ENCODE results near the gene DAZL. TPM values are rescaled to one million over a fixed set of nuclear protein-coding genes. Genes with fewer than 3 reads are reported as not detected.

Gene DAZL
- total RNA-seq, 4 donors from 2014 or later: not detected

- ATAC-seq (ENCODE audit: low FRiP score): no peak
- TF ChIP-seq CTCF (IDR thresholded peaks at IDR 0.05): no peak
- DNase-seq (ENCODE audit: low spot score): no peak
Observed at GRCh38 chr3:16552757-16553156, 52.5 kb downstream of the DAZL start.

- no peak for ATAC-seq (ENCODE audit: low FRiP score)
- TF ChIP-seq CTCF (IDR thresholded peaks at IDR 0.05): no peak
- DNase-seq (ENCODE audit: low spot score): no peak
Observed at GRCh38 chr3:16551342-16551976, 53.8 kb downstream of the DAZL start.

- DNase-seq (ENCODE audit: low spot score): peak; percentile 59
- peak; percentile 88 for ATAC-seq (ENCODE audit: low FRiP score)
- peak in 1 of 3 donors; percentile 67 for TF ChIP-seq CTCF (IDR thresholded peaks at IDR 0.05)
Observed at GRCh38 chr3:16550676-16551341, 54.4 kb downstream of the DAZL start.

- DNase-seq (ENCODE audit: low spot score) (no peak), ATAC-seq (ENCODE audit: low FRiP score) (no peak)
- no peak for TF ChIP-seq CTCF (IDR thresholded peaks at IDR 0.05)
Observed at GRCh38 chr3:16550305-16550675, 54.9 kb downstream of the DAZL start.

GRCh38 chr3:16548721-16549120 is 56.5 kb downstream of the DAZL start:
- DNase-seq (ENCODE audit: low spot score) (no peak), ATAC-seq (ENCODE audit: low FRiP score) (no peak)
- TF ChIP-seq CTCF (IDR thresholded peaks at IDR 0.05): no peak

GRCh38 chr3:16547561-16548357 is 57.5 kb downstream of the DAZL start:
- no peak for TF ChIP-seq CTCF (IDR thresholded peaks at IDR 0.05)
- no peak for ATAC-seq (ENCODE audit: low FRiP score)
- no peak for DNase-seq (ENCODE audit: low spot score)
